Measurements from ENCODE around the gene TIAM1. TPM values are rescaled to one million over a fixed set of nuclear protein-coding genes. Genes with fewer than 3 reads are reported as not detected.

TIAM1 gene
- total RNA-seq, 4 donors from 2014 or later = 0.66 to 3.5 (median 1.0) TPM

DNA sequence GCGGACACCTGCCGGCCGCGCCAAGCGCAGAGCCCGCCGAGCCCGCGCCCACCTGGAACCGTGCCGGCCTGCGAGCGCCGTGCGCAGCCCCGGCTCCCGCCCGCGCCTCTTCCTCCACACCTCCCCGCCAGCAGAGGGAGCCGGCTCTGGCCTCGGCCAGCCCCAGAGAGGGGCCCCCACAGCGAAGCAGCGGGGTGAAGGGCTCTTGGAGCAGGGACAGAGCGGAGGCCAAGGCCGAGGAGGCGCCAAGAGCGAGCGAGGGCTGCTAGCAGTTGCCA is 255.6 kb downstream of the TIAM1 start:
- in situ Hi-C loops (cut with MboI; ENCODE audit: low sequenced_read_pairs in 4 of 4) (loop anchor here in 3 of 4 donors (25.0 kb wide), 3 partner anchors 499 to 1026 kb away; partner anchors contain the start of genes KRTAP23-1 (in 2 of the 3) and KRTAP27-1 (in 2 of the 3)), intact Hi-C loops (cut with DNase I; ENCODE audit: low total_unique reads) (no loop called here)
- no peak for ATAC-seq
- no peak for DNase-seq
- H3K4me1 ChIP-seq = no peaks in the 10 kb centered on the region
- no peak overlapping the region for H3K27ac ChIP-seq
- no peaks in the 10 kb centered on the region for H3K27me3 ChIP-seq
- no peak overlapping the region for H3K4me3 ChIP-seq
- H3K36me3 ChIP-seq = no peaks in the 10 kb centered on the region
- TF ChIP-seq, protein P1, sequence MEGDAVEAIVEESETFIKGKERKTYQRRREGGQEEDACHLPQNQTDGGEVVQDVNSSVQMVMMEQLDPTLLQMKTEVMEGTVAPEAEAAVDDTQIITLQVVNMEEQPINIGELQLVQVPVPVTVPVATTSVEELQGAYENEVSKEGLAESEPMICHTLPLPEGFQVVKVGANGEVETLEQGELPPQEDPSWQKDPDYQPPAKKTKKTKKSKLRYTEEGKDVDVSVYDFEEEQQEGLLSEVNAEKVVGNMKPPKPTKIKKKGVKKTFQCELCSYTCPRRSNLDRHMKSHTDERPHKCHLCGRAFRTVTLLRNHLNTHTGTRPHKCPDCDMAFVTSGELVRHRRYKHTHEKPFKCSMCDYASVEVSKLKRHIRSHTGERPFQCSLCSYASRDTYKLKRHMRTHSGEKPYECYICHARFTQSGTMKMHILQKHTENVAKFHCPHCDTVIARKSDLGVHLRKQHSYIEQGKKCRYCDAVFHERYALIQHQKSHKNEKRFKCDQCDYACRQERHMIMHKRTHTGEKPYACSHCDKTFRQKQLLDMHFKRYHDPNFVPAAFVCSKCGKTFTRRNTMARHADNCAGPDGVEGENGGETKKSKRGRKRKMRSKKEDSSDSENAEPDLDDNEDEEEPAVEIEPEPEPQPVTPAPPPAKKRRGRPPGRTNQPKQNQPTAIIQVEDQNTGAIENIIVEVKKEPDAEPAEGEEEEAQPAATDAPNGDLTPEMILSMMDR (IDR thresholded peaks at IDR 0.05 in 4 of 5, conservative IDR thresholded peaks at IDR 0.05 in 1 of 5) = no peak
- no peak for TF ChIP-seq POLR2A (IDR thresholded peaks at IDR 0.05)
- H3K9me3 ChIP-seq = no peaks in the 10 kb centered on the region

DNA sequence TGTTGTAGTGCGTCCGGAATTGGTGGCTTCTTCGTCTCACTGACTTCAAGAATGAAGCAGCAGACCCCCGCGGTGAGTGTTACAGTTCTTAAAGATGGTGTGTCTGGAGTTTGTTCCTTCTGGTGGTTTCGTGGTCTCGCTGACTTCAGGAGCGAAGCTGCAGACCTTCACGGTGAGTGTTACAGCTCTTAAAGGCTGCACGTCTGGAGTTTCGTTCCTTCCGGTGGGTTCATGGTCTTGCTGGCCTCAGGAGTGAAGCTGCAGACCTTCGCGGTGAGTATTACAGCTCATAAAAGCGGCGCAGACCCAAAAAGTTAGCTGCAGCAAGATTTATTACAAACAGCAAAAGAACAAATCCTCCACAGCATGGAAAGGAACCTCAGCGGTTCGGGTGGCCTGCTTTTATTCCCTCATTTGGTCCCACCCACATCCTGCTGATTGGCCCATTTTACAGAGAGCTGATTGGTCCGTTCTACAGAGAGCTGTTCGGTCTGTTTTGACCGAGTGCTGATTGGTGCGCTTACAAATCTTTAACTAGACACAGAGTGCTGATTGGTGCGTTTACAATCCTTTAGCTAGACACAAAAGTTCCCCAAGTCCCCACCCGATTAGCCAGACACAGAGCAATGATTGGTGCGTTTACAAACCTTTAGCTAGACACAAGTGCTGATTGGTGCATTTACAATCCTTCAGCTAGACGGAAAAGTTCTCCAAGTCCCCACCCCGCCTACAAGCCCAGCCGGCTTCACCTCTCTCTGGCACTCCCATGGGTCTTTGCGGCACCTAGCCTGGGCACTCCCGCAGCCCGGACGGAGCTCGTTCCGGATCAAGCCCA is 256.2 kb downstream of the TIAM1 start:
- DNase-seq = no peak
- Histone ChIP-seq H3K9me3 (no peaks in the 10 kb centered on the region), H3K27me3 (no peaks in the 10 kb centered on the region), H3K4me3 (no peak overlapping the region), H3K36me3 (no peaks in the 10 kb centered on the region), H3K27ac (no peak overlapping the region), H3K4me1 (no peaks in the 10 kb centered on the region)
- no peak for TF ChIP-seq POLR2A (IDR thresholded peaks at IDR 0.05)
- TF ChIP-seq, protein P1 (IDR thresholded peaks at IDR 0.05 in 4 of 5, conservative IDR thresholded peaks at IDR 0.05 in 1 of 5) = no peak
- in situ Hi-C loops (cut with MboI; ENCODE audit: low sequenced_read_pairs in 4 of 4) (loop anchor here in 3 of 4 donors (25.0 kb wide), 3 partner anchors 499 to 1026 kb away; partner anchors contain the start of genes KRTAP23-1 (in 2 of the 3) and KRTAP27-1 (in 2 of the 3)), intact Hi-C loops (cut with DNase I; ENCODE audit: low total_unique reads) (no loop called here)
- ATAC-seq = no peak

DNA sequence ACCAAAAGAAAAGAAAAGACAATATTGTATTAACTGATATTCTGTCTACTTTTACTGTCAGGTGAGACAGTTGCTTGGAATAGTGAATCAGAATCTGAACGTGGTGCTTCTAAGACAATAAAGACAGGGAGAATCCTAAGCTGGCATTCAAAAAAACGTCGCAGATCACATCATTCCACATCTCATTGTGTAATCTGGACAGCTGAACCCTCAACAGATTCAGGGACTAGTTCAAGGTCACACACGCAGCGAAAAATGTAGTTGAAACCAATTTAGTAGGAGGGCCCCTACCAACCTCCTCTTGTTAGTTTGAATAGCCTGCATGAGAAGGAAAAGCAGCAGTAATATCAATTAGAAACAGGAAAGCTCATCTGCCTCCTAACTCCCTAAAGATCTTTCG is 259.4 kb downstream of the TIAM1 start:
- DNase-seq (no peak), ATAC-seq (no peak)
- Histone ChIP-seq H3K4me3 (no peak overlapping the region), H3K4me1 (no peaks in the 10 kb centered on the region), H3K36me3 (no peaks in the 10 kb centered on the region), H3K9me3 (no peaks in the 10 kb centered on the region), H3K27ac (no peak overlapping the region), H3K27me3 (no peaks in the 10 kb centered on the region)
- intact Hi-C loops (cut with DNase I; ENCODE audit: low total_unique reads) (no loop called here), in situ Hi-C loops (cut with MboI; ENCODE audit: low sequenced_read_pairs in 4 of 4) (loop anchor here in 3 of 4 donors (25.0 kb wide), 3 partner anchors 503 to 1022 kb away; partner anchors contain the start of genes KRTAP23-1 (in 2 of the 3) and KRTAP27-1 (in 2 of the 3))
- TF ChIP-seq POLR2A (IDR thresholded peaks at IDR 0.05) = no peak
- TF ChIP-seq, protein P1 (IDR thresholded peaks at IDR 0.05 in 4 of 5, conservative IDR thresholded peaks at IDR 0.05 in 1 of 5) = no peak

DNA sequence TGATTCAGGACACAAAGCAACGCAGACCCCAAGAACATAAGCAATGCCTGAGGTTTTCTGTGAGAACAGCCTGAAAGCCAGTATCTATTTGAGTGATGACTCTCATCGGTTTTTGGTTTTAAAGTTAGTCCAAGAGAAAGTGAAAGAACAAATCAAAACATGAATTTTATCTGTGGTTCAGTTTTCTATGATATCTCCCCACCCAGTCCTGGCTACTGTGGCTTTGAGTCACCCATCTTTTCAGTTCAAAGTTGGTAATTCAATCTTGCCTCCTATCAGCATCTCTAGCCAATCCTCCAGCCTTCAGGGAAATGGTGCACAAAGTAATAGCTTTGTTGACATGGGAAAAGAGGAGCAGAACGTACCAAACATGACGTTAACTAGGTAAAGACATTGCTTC is 265.3 kb downstream of the TIAM1 start:
- TF ChIP-seq, protein P1 (IDR thresholded peaks at IDR 0.05 in 4 of 5, conservative IDR thresholded peaks at IDR 0.05 in 1 of 5) = no peak
- no peak for TF ChIP-seq POLR2A (IDR thresholded peaks at IDR 0.05)
- in situ Hi-C loops (cut with MboI; ENCODE audit: low sequenced_read_pairs in 4 of 4) = loop anchor here in 3 of 4 donors (25.0 kb wide), 3 partner anchors 509 to 1016 kb away; partner anchors contain the start of genes KRTAP23-1 (in 2 of the 3) and KRTAP27-1 (in 2 of the 3)

More for the DNA sequence above, 265.3 kb downstream of the TIAM1 start:
- H3K36me3 ChIP-seq = no peaks in the 10 kb centered on the region
- H3K4me1 ChIP-seq = no peaks in the 10 kb centered on the region
- intact Hi-C loops (cut with DNase I; ENCODE audit: low total_unique reads) = no loop called here
- no peaks in the 10 kb centered on the region for H3K9me3 ChIP-seq
- H3K27ac ChIP-seq = no peak overlapping the region
- H3K4me3 ChIP-seq = no peak overlapping the region
- no peaks in the 10 kb centered on the region for H3K27me3 ChIP-seq
- ATAC-seq (no peak), DNase-seq (no peak)

Data from gastrocnemius medialis (tissue), 4 donors.